ENCODE measurements around the gene GALNT4. TPM values are rescaled to one million over a fixed set of nuclear protein-coding genes. Genes with fewer than 3 reads are reported as not detected.

The GALNT4 gene
- total and polyA plus RNA-seq, 9 of the 15 experiments (the other 6 are each of a cell fraction or from before 2014, with no cell fraction given) = 1.2 to 4.6 (median 3.4) TPM

- TF ChIP-seq DMBX1 (CRISPR knock-in tag; IDR thresholded peaks at IDR 0.05; ENCODE audit: borderline replicate concordance) = 0 out of 2 replicates have a peak, but pooled peaks have one; percentile 15
- TF ChIP-seq FOSL1 (tag; conservative IDR thresholded peaks at IDR 0.05) = peak; percentile 65
- TF ChIP-seq TARDBP (IDR thresholded peaks at IDR 0.05) = peak; percentile 61; the same call in 1 of the 2 replicates
- peak; percentile 94 for TF ChIP-seq KLF16 (IDR thresholded peaks at IDR 0.05)
- no peak for TF ChIP-seq ZNF224 (CRISPR knock-in tag; IDR thresholded peaks at IDR 0.05)
- 0 out of 2 replicates have a peak, but pooled peaks have one; percentile 33 for TF ChIP-seq FOXJ2 (tag; IDR thresholded peaks at IDR 0.05)
- no peak for TF ChIP-seq LCOR (CRISPR knock-in tag; IDR thresholded peaks at IDR 0.05)
- peak; percentile 59; the same call in 1 of the 2 replicates for TF ChIP-seq PHB2 (IDR thresholded peaks at IDR 0.05; ENCODE audit: low read depth)
- TF ChIP-seq MAFF (IDR thresholded peaks at IDR 0.05; ENCODE audit: low read length) = no peak
- peak; percentile 92 for TF ChIP-seq MTA2 (IDR thresholded peaks at IDR 0.05; ENCODE audit: low read depth)
- no peak for TF ChIP-seq ZNF12 (CRISPR knock-in tag; IDR thresholded peaks at IDR 0.05)
- TF ChIP-seq NR1H2 (CRISPR knock-in tag; IDR thresholded peaks at IDR 0.05) = no peak
- TF ChIP-seq SMAD2 (IDR thresholded peaks at IDR 0.05; ENCODE audit: low read depth, low read length) = no peak
- peak; percentile 25; the same call in 1 of the 2 replicates for TF ChIP-seq MGA (IDR thresholded peaks at IDR 0.05)
- no peak for TF ChIP-seq ZNF507 (tag; conservative IDR thresholded peaks at IDR 0.05)
- TF ChIP-seq PBX2 (CRISPR knock-in tag; IDR thresholded peaks at IDR 0.05; ENCODE audit: low read depth) = no peak
- peak; percentile 32; the same call in 1 of the 2 replicates for TF ChIP-seq PBX2 (tag; conservative IDR thresholded peaks at IDR 0.05; ENCODE audit: low read depth)
Observed at GRCh38 chr12:89540586-89540985, 16.0 kb upstream of the GALNT4 start (continued).
